GM12873 (cell line): ENCODE results near the gene FOXF1.

ENCODE experiments used
- CTCF ChIP-seq: IDR thresholded peaks from 2 replicates; pipeline ENCODE4 v1.5.1; 2012; ENCODE audit warnings: low read depth, mild to moderate bottlenecking, moderate library complexity, low read length, control low read depth; ENCODE audit not compliant: insufficient read depth; ENCODE audit errors: missing control alignments

FOXF1 gene

GRCh38 chr16:86534779-86535615, 24.7 kb downstream of the FOXF1 start:
- no peak for TF ChIP-seq CTCF

GRCh38 chr16:86536621-86537020, 26.3 kb downstream of the FOXF1 start:
- no peak for TF ChIP-seq CTCF

GRCh38 chr16:86537486-86537885, 27.2 kb downstream of the FOXF1 start:
- no peak for TF ChIP-seq CTCF

DNA sequence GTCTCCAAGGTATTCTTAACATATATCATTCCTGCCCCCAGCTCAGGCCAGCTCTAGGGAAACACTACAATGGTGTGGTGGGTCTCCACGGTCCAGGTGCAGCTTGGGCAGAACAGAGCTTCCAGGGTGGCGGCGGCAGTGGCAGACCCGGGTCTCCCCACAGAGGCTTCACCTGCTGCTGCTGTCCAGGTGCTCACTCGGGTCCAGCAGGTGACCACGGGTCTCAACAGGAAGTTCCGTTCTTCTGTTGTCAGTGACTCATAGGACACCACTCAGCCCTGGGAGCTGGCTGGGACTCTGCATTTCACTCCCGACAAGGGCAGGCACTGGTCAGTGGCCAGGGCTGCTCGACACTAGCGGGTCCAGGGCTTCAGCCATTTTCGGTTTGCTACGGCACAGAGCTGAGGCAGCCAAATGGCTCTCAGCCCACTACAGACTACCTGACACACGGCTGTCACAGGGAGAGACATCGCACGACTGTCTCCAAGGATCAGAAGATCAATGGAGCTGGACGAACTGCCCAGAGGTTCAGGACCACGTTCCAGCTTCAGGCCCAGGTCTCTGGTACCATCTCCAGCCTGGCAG, 28.0 kb downstream of the FOXF1 start:
- no peak for TF ChIP-seq CTCF

- TF ChIP-seq CTCF: no peak
Observed at GRCh38 chr16:86540894-86541293, 30.6 kb downstream of the FOXF1 start.

GRCh38 chr16:86541560-86541959, 31.2 kb downstream of the FOXF1 start:
- no peak for TF ChIP-seq CTCF

- TF ChIP-seq CTCF: no peak
Observed at GRCh38 chr16:86542756-86543750, 32.7 kb downstream of the FOXF1 start.
